HT-29 (cell line): ENCODE measurements around the gene TUBB8. TPM values are rescaled to one million over a fixed set of nuclear protein-coding genes. Genes with fewer than 3 reads are reported as not detected.
"Not testable (repeated sequence)": the region's sequence is repeated elsewhere in the genome, so short reads cannot be mapped to it uniquely, and the experiment has no call there.

Source experiments
- DNase-seq: peaks from one replicate; pipeline ENCODE4 v3.0.0-alpha.2; 2015; ENCODE audit warnings: low spot score
- total RNA-seq: library from RNA; depleted of rRNA; stranded (reverse); fragments of >200 nt; shearing (Covaris generic); gene quantifications from 2 replicates; pipeline ENCODE4 v1.2.3, GENCODE V29; 2014; rRNA removed

Gene TUBB8
- total RNA-seq, 1 experiment from 2014 or later, result not detected

DNA sequence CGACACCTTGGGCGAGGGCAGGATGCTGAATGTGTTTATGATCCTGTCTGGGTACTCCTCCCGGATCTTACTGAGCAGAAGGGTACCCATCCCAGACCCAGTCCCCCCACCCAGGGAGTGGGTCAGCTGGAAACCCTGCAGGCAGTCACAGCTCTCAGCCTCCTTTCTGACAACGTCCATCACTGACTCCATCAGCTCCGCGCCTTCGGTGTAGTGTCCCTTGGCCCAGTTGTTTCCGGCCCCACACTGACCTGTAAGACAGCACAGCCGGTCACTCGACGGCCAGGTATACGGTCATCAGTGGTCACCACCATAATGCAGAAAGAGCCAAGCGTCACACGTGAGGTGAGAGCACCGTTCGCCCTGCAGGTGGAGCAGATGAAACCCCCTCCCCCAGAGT, 1.2 kb downstream of the TUBB8 start:
- not testable (repeated sequence) for DNase-seq

GRCh38 chr10:13315-13635, 35.8 kb downstream of the TUBB8 start:
- not testable (repeated sequence) for DNase-seq

DNA sequence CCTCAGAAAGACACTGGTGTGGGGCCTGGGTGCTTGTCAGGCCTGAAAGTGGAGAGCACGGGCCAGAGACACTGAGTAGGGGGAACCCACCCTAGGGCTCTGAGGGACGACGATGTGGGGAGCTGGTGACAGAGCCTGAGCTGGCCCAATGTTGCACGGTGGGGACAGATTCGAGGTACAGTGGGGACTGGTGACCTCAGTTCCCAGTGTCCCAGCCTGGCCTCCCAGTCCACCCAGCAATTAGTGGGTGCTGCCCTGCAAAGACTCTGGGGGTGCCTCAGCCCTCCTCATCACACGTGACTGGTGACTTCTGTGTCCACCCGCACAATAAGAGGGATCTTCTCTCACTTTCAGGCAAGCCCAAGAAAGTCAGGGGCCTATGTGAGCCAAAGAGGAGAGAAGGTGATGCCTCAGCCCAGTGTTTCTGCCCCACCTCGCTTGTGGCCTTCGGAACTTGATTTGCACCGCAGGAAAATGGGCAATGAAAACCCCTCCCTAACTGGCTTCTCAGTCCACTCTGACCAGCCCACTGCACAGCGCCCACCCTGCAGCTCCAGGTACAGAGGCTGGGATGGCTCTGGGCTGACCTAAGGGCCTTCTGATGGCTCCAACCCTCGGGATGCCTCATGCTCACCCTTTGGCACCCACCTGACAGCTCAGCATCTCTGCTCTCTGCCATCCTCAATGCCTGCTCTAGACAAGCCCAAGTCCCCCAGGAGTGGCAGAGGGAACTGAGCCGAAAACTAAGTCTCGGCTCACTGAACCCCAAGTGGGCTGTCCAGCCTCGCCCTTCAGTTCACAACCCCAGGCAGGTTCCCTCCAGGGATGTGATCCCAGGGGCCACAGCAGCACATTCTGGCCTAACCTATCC, 36.4 kb downstream of the TUBB8 start:
- DNase-seq, result not testable (repeated sequence)

GRCh38 chr10:11260-11659, 37.8 kb downstream of the TUBB8 start:
- DNase-seq, result not testable (repeated sequence)

GRCh38 chr10:10261-10971, 38.7 kb downstream of the TUBB8 start:
- DNase-seq, result not testable (repeated sequence)

Other genes with a start within 250 kb of the TUBB8 start
- 20.9 and 24.2 TPM in 2 replicates for gene ZMYND11, start 86.2 kb upstream of the TUBB8 start, total RNA-seq